SK-N-MC (cell line): ENCODE results near the gene PRDX2.

Experiments used
- EZH2 ChIP-seq: fragments of 200-600 bp; sonication (generic); IDR thresholded peaks from one replicate; pipeline ENCODE4 v1.6.1; 2017; ENCODE audit warnings: antibody characterized with exemption
- FOXP2 ChIP-seq: optimal IDR thresholded peaks from 2 replicates; pipeline ENCODE3; 2011; ENCODE audit warnings: mild to moderate bottlenecking, moderate library complexity; ENCODE audit not compliant: insufficient read depth; ENCODE audit errors: extremely low read length, control extremely low read depth
- POLR2AphosphoS5 ChIP-seq: IDR thresholded peaks from 2 replicates; pipeline ENCODE4 v1.6.1; 2012; ENCODE audit warnings: mild to moderate bottlenecking, low read depth, low read length, borderline replicate concordance

GRCh38 chr19:12777217-12778016 is 24.2 kb downstream of the PRDX2 start:
- TF ChIP-seq POLR2AphosphoS5: no peak
- no peak for TF ChIP-seq EZH2
- no peak for TF ChIP-seq FOXP2
